Measurements from ENCODE around the gene UBD. TPM values are rescaled to one million over a fixed set of nuclear protein-coding genes. Genes with fewer than 3 reads are reported as not detected.

The UBD gene
- total RNA-seq, 1 donor from 2014 or later: not detected

DNA sequence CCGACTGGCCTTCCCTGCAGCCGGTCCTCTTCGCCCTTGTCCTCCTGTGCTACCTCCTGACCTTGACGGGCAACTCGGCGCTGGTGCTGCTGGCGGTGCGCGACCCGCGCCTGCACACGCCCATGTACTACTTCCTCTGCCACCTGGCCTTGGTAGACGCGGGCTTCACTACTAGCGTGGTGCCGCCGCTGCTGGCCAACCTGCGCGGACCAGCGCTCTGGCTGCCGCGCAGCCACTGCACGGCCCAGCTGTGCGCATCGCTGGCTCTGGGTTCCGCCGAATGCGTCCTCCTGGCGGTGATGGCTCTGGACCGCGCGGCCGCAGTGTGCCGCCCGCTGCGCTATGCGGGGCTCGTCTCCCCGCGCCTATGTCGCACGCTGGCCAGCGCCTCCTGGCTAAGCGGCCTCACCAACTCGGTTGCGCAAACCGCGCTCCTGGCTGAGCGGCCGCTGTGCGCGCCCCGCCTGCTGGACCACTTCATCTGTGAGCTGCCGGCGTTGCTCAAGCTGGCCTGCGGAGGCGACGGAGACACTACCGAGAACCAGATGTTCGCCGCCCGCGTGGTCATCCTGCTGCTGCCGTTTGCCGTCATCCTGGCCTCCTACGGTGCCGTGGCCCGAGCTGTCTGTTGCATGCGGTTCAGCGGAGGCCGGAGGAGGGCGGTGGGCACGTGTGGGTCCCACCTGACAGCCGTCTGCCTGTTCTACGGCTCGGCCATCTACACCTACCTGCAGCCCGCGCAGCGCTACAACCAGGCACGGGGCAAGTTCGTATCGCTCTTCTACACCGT is 6.1 kb downstream of the UBD start:
- TF ChIP-seq CTCF (IDR thresholded peaks at IDR 0.05): peak; percentile 47
- no peaks in the 10 kb centered on the region for H3K9me3 Mint-ChIP-seq (ENCODE audit: low read depth)
- H3K27me3 Mint-ChIP-seq (ENCODE audit: low read depth): peaks cover 70% of the 10 kb centered on the region
- DNase-seq (ENCODE audit: low spot score): no peak
- no peaks in the 10 kb centered on the region for H3K36me3 Mint-ChIP-seq (ENCODE audit: low read depth)
- H3K4me1 Mint-ChIP-seq (ENCODE audit: low read depth): peaks cover 13% of the 10 kb centered on the region
- no peak overlapping the region for H3K27ac Mint-ChIP-seq (ENCODE audit: unreplicated experiment)
- peak overlapping the region; percentile 56 for H3K4me3 Mint-ChIP-seq (ENCODE audit: unreplicated experiment)

DNA sequence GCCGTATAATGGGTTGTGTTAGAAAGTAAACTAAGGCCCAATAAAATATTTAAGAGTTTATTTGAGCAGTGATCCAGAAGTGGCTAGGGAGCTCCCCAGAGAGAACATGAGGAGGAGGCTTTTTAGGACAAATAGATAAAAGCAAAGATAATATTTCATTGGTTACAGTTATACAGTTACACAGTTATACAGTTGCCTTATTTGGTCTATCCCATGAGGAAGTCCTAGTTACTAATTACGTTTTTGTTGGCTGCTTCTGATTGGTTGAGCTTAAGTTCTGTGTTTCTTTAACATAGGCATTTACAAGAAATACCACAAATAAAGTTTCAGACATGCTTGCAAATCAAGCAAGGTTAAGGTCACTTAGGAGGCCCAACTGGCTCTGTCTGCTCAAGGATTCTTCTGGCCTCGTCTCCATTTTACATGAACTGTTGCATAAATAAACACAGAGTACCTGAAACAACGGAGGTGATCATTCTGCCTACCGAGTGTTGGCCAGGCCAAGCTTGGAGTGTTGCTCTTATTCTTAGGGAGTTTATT is 7.0 kb downstream of the UBD start:
- Mint-ChIP-seq H3K4me1 (ENCODE audit: low read depth) (peaks cover 13% of the 10 kb centered on the region), H3K36me3 (ENCODE audit: low read depth) (no peaks in the 10 kb centered on the region), H3K4me3 (ENCODE audit: unreplicated experiment) (no peak overlapping the region), H3K27ac (ENCODE audit: unreplicated experiment) (no peak overlapping the region), H3K9me3 (ENCODE audit: low read depth) (no peaks in the 10 kb centered on the region), H3K27me3 (ENCODE audit: low read depth) (peaks cover 63% of the 10 kb centered on the region)
- no peak for DNase-seq (ENCODE audit: low spot score)
- no peak for TF ChIP-seq CTCF (IDR thresholded peaks at IDR 0.05)

- TF ChIP-seq CTCF (IDR thresholded peaks at IDR 0.05): no peak
- H3K36me3 Mint-ChIP-seq (ENCODE audit: low read depth): no peaks in the 10 kb centered on the region
- peaks cover 39% of the 10 kb centered on the region for H3K27me3 Mint-ChIP-seq (ENCODE audit: low read depth)
Measured at GRCh38 chr6:29547573-29547972, 12.0 kb downstream of the UBD start.

DNA sequence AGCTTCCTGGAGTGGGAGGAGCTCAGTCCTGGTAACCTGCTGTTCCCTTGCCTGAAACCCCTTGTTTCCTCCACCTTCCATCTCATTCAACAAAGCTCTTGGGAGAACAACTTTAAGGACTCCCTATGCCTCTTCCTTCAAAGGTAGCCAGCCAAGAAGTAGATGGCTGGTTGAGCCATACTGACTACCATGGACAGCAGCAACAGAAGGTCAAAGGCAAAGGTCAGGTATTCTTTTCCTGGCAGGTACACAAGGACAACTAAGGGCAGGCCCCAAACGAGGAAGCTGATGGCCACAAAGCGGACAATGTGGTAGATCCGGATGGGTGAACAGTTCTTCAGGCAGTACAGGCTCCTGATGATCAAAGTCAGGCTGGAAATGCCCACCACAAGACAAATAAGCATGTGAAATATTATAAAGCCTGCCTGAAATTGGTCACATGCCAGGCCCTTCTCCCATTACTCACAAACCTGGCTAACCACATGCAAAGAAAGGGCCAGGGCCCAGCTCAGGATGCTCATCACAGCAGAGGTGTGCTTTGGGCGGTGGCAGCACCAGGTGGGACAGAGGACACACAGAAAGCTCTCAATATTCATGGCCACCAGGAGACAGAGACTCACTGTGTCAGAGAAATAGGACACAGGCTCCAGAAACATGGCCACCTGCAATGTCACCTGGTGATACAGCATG is 21.7 kb downstream of the UBD start:
- TF ChIP-seq CTCF (IDR thresholded peaks at IDR 0.05): no peak
- Mint-ChIP-seq H3K9me3 (ENCODE audit: low read depth) (no peaks in the 10 kb centered on the region), H3K27me3 (ENCODE audit: low read depth) (peaks cover 24% of the 10 kb centered on the region), H3K27ac (ENCODE audit: unreplicated experiment) (no peak overlapping the region), H3K4me3 (ENCODE audit: unreplicated experiment) (no peak overlapping the region), H3K36me3 (ENCODE audit: low read depth) (peaks cover 1% of the 10 kb centered on the region), H3K4me1 (ENCODE audit: low read depth) (no peaks in the 10 kb centered on the region)
- DNase-seq (ENCODE audit: low spot score): no peak

More at GRCh38 chr6:29547573-29547972, 12.0 kb downstream of the UBD start:
- no peak for DNase-seq (ENCODE audit: low spot score)
- H3K9me3 Mint-ChIP-seq (ENCODE audit: low read depth): peaks cover 8% of the 10 kb centered on the region
- no peaks in the 10 kb centered on the region for H3K4me1 Mint-ChIP-seq (ENCODE audit: low read depth)
- H3K4me3 Mint-ChIP-seq (ENCODE audit: unreplicated experiment): no peak overlapping the region
- no peak overlapping the region for H3K27ac Mint-ChIP-seq (ENCODE audit: unreplicated experiment)

- Mint-ChIP-seq H3K4me1 (ENCODE audit: low read depth) (no peaks in the 10 kb centered on the region), H3K27me3 (ENCODE audit: low read depth) (peaks cover 2% of the 10 kb centered on the region), H3K36me3 (ENCODE audit: low read depth) (no peaks in the 10 kb centered on the region), H3K27ac (ENCODE audit: unreplicated experiment) (no peak overlapping the region), H3K9me3 (ENCODE audit: low read depth) (no peaks in the 10 kb centered on the region), H3K4me3 (ENCODE audit: unreplicated experiment) (no peak overlapping the region)
- DNase-seq (ENCODE audit: low spot score): no peak
- TF ChIP-seq CTCF (IDR thresholded peaks at IDR 0.05): no peak
Measured at GRCh38 chr6:29532320-29532951, 27.1 kb downstream of the UBD start.
